GM19397 (cell line): ENCODE results near the gene MOGAT3.

Experiments
- ATAC-seq: cut with Tn5 transposase; IDR thresholded peaks from one replicate; pipeline ENCODE4 v1.9.1; 2021; ENCODE audit warnings: mild to moderate bottlenecking, moderate library complexity; ENCODE audit not compliant: unreplicated experiment

MOGAT3 gene

GRCh38 chr7:101173752-101174244 is 27.0 kb downstream of the MOGAT3 start:
- ATAC-seq, result no peak

GRCh38 chr7:101172854-101173751 is 27.7 kb downstream of the MOGAT3 start:
- no peak for ATAC-seq

GRCh38 chr7:101172005-101172853 is 28.6 kb downstream of the MOGAT3 start:
- no peak for ATAC-seq

GRCh38 chr7:101171442-101171837 is 29.4 kb downstream of the MOGAT3 start:
- no peak for ATAC-seq

GRCh38 chr7:101170617-101171441 is 30.0 kb downstream of the MOGAT3 start:
- ATAC-seq, result no peak

- ATAC-seq, result no peak
These were observed 30.8 kb downstream of the MOGAT3 start for GRCh38 chr7:101169838-101170551.

GRCh38 chr7:101169110-101169837 is 31.6 kb downstream of the MOGAT3 start:
- no peak for ATAC-seq

- ATAC-seq, result no peak
These were observed 32.3 kb downstream of the MOGAT3 start for GRCh38 chr7:101168412-101169049.

- ATAC-seq, result no peak
These were observed 33.0 kb downstream of the MOGAT3 start for GRCh38 chr7:101167645-101168411.

GRCh38 chr7:101166909-101167644 is 33.8 kb downstream of the MOGAT3 start:
- ATAC-seq, result no peak

- ATAC-seq, result no peak
These were observed 34.3 kb downstream of the MOGAT3 start for GRCh38 chr7:101166648-101166908.

GRCh38 chr7:101165958-101166647 is 34.7 kb downstream of the MOGAT3 start:
- no peak for ATAC-seq

- ATAC-seq, result peak; percentile 63
These were observed 35.5 kb downstream of the MOGAT3 start, which contains the start of gene VGF for GRCh38 chr7:101165075-101165957. Gene VGF (minus strand): TSS chr7:101165569. CDS start chr7:101164843, 726 bp downstream.

- ATAC-seq, result no peak
These were observed 36.6 kb downstream of the MOGAT3 start for GRCh38 chr7:101164071-101164840.
